K562 (cell line): Measurements from ENCODE around the gene ADAM15. TPM values are rescaled to one million over a fixed set of nuclear protein-coding genes. Genes with fewer than 3 reads are reported as not detected.

Experiments used
- BHLHE40 ChIP-seq: IDR thresholded peaks from 2 replicates; pipeline ENCODE4 v1.6.1; 2011; ENCODE audit warnings: low read length, improper control_type of control experiment
- CBFA2T2 ChIP-seq: fragments of 450-650 bp; conservative IDR thresholded peaks from 2 replicates; pipeline ENCODE4 v1.6.1; 2017; ENCODE audit warnings: mild to moderate bottlenecking
- HDAC1 ChIP-seq, 2 experiments: fragments of 450-650 bp; IDR thresholded peaks; 2 replicates each; pipeline ENCODE4 v1.6.1; 2016 to 2017; ENCODE audit warnings: inconsistent platforms in 1 of 2, mild to moderate bottlenecking in 1 of 2, moderate library complexity in 1 of 2
- HDGF ChIP-seq: fragments of 450-650 bp; IDR thresholded peaks from 2 replicates; pipeline ENCODE4 v1.6.1; 2016
- LARP7 ChIP-seq: fragments of 450-650 bp; IDR thresholded peaks from 2 replicates; pipeline ENCODE4 v1.6.1; 2016
- NCOA6 ChIP-seq: fragments of 450-650 bp; IDR thresholded peaks from 2 replicates; pipeline ENCODE4 v1.6.1; 2017; ENCODE audit warnings: mild to moderate bottlenecking
- STAG1 ChIP-seq: sonication (generic); formaldehyde crosslinking; IDR thresholded peaks from 2 replicates; pipeline ENCODE4 v1.5.0; 2020; ENCODE audit warnings: missing genetic modification reagents, borderline replicate concordance
- TAL1 ChIP-seq: fragments of 450-650 bp; IDR thresholded peaks from 2 replicates; pipeline ENCODE4 v1.6.1; 2016; ENCODE audit warnings: mild to moderate bottlenecking
- THAP12 ChIP-seq: fragments of 250-450 bp; sonication (Bioruptor Pico); IDR thresholded peaks from 2 replicates; pipeline ENCODE4 v1.9.0; 2021; ENCODE audit warnings: mild to moderate bottlenecking, inconsistent platforms
- ZBTB33 ChIP-seq: sonication (generic); formaldehyde crosslinking; IDR thresholded peaks from 2 replicates; pipeline ENCODE4 v1.8.1; 2023; ENCODE audit warnings: mild to moderate bottlenecking, missing genetic modification reagents
- ZNF143 ChIP-seq: sonication (generic); formaldehyde crosslinking; IDR thresholded peaks from 2 replicates; pipeline ENCODE4 v1.9.0; 2022; ENCODE audit warnings: mild to moderate bottlenecking, missing genetic modification reagents
- polyA plus RNA-seq, 8 experiments: library from polyadenylated mRNA; depleted of rRNA in 4 of 8; stranded (reverse) in 5 of 8; unstranded in 3 of 8; fragments of >200 nt; fragmentation: Nextera tagmentation in 2 of 8; fragmentation: Illumina TruSeq in 1 of 8; extraction: Ambion mirVana in 2 of 8; extraction: Trizol in 1 of 8; gene quantifications; 2 replicates each; pipeline versions ENCODE4 v1.2.1 to v1.2.3, GENCODE V29; 2011 to 2014; ENCODE audit warnings: inconsistent platforms in 1 of 8, missing spikeins in 1 of 8
- total RNA-seq, 7 experiments: library from RNA; depleted of rRNA in 6 of 7; stranded (reverse); fragments of >200 nt in 6 of 7; fragmentation: Illumina TruSeq in 2 of 7; extraction: Trizol in 2 of 7; gene quantifications; 2 replicates each; pipeline versions ENCODE4 v1.2.1 to v1.2.3, GENCODE V29; 2011 to 2021; ENCODE audit warnings: low replicate concordance in 1 of 7
- TF ChIP-seq, protein P1 (sequence below), 3 experiments: IDR thresholded peaks in 2 of 3; conservative IDR thresholded peaks in 1 of 3; 2 replicates each; pipeline ENCODE4 v1.5.1; 2011 to 2012; ENCODE audit warnings: low read length in 3 of 3, mild to moderate bottlenecking in 3 of 3, control low read depth in 2 of 3, improper control_type of control experiment in 1 of 3, inconsistent platforms in 1 of 3, low read depth in 1 of 3, mixed read lengths in 1 of 3, moderate library complexity in 1 of 3; ENCODE audit not compliant: insufficient read depth in 2 of 3
- TF ChIP-seq, protein P2 (sequence below): IDR thresholded peaks from 3 replicates; pipeline ENCODE4 v1.6.1; 2011; ENCODE audit warnings: borderline replicate concordance, mild to moderate bottlenecking, moderate library complexity; ENCODE audit not compliant: insufficient read length; ENCODE audit errors: extremely low read depth
- TF ChIP-seq, protein P3 (sequence below), 2 experiments: IDR thresholded peaks; 2 replicates each; pipeline ENCODE4 v1.6.1; 2012; ENCODE audit warnings: improper control_type of control experiment in 2 of 2, low read depth in 2 of 2, low read length in 2 of 2, borderline replicate concordance in 1 of 2
- TF ChIP-seq, protein P4 (sequence below): sonication (generic); formaldehyde crosslinking; IDR thresholded peaks from 2 replicates; pipeline ENCODE4 v1.9.0; 2022; ENCODE audit warnings: mild to moderate bottlenecking, missing genetic modification reagents

ADAM15 gene
- total and polyA plus RNA-seq, 9 of the 15 experiments (the other 6 are each of a cell fraction or from before 2014, with no cell fraction given), result 0.69 to 72.3 (median 32.8) TPM

DNA sequence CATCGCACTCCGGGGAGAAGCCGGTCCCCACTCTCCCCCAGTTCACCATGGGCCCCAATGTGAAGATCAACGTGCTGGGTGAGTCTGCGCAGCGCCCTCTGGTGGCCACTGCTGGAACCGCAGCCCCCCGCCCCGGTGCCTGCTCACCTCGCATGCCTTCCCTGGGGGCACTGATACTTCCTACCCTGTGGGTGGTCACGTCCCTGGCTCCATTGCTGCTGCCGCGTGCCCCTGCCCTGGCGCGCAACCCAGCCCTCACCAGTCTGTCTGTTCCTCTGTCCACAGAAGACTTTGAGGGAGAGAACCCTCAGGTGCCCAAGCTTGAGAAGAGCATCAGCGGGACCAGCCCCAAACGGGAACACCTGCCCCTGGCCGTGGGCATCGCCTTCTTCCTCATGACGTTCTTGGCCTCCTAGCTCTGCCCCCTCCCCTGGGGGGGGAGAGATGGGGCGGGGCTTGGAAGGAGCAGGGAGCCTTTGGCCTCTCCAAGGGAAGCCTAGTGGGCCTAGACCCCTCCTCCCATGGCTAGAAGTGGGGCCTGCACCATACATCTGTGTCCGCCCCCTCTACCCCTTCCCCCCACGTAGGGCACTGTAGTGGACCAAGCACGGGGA lies 35.1 kb downstream of the ADAM15 start (continued):
- TF ChIP-seq, protein P1, sequence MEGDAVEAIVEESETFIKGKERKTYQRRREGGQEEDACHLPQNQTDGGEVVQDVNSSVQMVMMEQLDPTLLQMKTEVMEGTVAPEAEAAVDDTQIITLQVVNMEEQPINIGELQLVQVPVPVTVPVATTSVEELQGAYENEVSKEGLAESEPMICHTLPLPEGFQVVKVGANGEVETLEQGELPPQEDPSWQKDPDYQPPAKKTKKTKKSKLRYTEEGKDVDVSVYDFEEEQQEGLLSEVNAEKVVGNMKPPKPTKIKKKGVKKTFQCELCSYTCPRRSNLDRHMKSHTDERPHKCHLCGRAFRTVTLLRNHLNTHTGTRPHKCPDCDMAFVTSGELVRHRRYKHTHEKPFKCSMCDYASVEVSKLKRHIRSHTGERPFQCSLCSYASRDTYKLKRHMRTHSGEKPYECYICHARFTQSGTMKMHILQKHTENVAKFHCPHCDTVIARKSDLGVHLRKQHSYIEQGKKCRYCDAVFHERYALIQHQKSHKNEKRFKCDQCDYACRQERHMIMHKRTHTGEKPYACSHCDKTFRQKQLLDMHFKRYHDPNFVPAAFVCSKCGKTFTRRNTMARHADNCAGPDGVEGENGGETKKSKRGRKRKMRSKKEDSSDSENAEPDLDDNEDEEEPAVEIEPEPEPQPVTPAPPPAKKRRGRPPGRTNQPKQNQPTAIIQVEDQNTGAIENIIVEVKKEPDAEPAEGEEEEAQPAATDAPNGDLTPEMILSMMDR (IDR thresholded peaks at IDR 0.05 in 2 of 3, conservative IDR thresholded peaks at IDR 0.05 in 1 of 3; ENCODE audit: insufficient read depth in 2 of 3, low read depth in 1 of 3, low read length in 3 of 3), result peak; percentile 80 to 87 (median 87)
- TF ChIP-seq ZBTB33 (CRISPR knock-in tag) (no peak), ZNF143 (no peak), BHLHE40 (no peak), TAL1 (no peak), STAG1 (CRISPR knock-in tag) (peak; percentile 5; the same call in 1 of the 2 replicates), HDAC1 (IDR thresholded peaks at IDR 0.05) (no peak), THAP12 (CRISPR knock-in tag) (no peak), NCOA6 (no peak), LARP7 (no peak), HDGF (no peak; the same call in 1 of the 2 replicates), CBFA2T2 (no peak)
- TF ChIP-seq, protein P2, sequence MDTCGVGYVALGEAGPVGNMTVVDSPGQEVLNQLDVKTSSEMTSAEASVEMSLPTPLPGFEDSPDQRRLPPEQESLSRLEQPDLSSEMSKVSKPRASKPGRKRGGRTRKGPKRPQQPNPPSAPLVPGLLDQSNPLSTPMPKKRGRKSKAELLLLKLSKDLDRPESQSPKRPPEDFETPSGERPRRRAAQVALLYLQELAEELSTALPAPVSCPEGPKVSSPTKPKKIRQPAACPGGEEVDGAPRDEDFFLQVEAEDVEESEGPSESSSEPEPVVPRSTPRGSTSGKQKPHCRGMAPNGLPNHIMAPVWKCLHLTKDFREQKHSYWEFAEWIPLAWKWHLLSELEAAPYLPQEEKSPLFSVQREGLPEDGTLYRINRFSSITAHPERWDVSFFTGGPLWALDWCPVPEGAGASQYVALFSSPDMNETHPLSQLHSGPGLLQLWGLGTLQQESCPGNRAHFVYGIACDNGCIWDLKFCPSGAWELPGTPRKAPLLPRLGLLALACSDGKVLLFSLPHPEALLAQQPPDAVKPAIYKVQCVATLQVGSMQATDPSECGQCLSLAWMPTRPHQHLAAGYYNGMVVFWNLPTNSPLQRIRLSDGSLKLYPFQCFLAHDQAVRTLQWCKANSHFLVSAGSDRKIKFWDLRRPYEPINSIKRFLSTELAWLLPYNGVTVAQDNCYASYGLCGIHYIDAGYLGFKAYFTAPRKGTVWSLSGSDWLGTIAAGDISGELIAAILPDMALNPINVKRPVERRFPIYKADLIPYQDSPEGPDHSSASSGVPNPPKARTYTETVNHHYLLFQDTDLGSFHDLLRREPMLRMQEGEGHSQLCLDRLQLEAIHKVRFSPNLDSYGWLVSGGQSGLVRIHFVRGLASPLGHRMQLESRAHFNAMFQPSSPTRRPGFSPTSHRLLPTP, result no peak
- TF ChIP-seq, protein P3, sequence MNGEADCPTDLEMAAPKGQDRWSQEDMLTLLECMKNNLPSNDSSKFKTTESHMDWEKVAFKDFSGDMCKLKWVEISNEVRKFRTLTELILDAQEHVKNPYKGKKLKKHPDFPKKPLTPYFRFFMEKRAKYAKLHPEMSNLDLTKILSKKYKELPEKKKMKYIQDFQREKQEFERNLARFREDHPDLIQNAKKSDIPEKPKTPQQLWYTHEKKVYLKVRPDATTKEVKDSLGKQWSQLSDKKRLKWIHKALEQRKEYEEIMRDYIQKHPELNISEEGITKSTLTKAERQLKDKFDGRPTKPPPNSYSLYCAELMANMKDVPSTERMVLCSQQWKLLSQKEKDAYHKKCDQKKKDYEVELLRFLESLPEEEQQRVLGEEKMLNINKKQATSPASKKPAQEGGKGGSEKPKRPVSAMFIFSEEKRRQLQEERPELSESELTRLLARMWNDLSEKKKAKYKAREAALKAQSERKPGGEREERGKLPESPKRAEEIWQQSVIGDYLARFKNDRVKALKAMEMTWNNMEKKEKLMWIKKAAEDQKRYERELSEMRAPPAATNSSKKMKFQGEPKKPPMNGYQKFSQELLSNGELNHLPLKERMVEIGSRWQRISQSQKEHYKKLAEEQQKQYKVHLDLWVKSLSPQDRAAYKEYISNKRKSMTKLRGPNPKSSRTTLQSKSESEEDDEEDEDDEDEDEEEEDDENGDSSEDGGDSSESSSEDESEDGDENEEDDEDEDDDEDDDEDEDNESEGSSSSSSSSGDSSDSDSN (IDR thresholded peaks at IDR 0.05; ENCODE audit: borderline replicate concordance in 1 of 2, low read depth in 2 of 2, low read length in 2 of 2), result no peak
- TF ChIP-seq, protein P4, sequence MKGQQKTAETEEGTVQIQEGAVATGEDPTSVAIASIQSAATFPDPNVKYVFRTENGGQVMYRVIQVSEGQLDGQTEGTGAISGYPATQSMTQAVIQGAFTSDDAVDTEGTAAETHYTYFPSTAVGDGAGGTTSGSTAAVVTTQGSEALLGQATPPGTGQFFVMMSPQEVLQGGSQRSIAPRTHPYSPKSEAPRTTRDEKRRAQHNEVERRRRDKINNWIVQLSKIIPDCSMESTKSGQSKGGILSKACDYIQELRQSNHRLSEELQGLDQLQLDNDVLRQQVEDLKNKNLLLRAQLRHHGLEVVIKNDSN (CRISPR knock-in tag), result peak; percentile 28; the same call in 1 of the 2 replicates
